GM21367 (cell line): Measurements from ENCODE around the gene PPP2R3A.
A peak's percentile ranks its signal among the peaks of the same experiment; 100 is the strongest.
"Not testable (repeated sequence)": the region's sequence is repeated elsewhere in the genome, so short reads cannot be mapped to it uniquely, and the experiment has no call there.

Source experiments
- ATAC-seq: cut with Tn5 transposase; IDR thresholded peaks from one replicate; pipeline ENCODE4 v1.9.1; 2021; ENCODE audit not compliant: unreplicated experiment

PPP2R3A gene, protein sequence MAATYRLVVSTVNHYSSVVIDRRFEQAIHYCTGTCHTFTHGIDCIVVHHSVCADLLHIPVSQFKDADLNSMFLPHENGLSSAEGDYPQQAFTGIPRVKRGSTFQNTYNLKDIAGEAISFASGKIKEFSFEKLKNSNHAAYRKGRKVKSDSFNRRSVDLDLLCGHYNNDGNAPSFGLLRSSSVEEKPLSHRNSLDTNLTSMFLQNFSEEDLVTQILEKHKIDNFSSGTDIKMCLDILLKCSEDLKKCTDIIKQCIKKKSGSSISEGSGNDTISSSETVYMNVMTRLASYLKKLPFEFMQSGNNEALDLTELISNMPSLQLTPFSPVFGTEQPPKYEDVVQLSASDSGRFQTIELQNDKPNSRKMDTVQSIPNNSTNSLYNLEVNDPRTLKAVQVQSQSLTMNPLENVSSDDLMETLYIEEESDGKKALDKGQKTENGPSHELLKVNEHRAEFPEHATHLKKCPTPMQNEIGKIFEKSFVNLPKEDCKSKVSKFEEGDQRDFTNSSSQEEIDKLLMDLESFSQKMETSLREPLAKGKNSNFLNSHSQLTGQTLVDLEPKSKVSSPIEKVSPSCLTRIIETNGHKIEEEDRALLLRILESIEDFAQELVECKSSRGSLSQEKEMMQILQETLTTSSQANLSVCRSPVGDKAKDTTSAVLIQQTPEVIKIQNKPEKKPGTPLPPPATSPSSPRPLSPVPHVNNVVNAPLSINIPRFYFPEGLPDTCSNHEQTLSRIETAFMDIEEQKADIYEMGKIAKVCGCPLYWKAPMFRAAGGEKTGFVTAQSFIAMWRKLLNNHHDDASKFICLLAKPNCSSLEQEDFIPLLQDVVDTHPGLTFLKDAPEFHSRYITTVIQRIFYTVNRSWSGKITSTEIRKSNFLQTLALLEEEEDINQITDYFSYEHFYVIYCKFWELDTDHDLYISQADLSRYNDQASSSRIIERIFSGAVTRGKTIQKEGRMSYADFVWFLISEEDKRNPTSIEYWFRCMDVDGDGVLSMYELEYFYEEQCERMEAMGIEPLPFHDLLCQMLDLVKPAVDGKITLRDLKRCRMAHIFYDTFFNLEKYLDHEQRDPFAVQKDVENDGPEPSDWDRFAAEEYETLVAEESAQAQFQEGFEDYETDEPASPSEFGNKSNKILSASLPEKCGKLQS (N-terminal part only)

GRCh38 chr3:135965506-135966270 lies at the start of gene PPP2R3A:
Gene PPP2R3A (plus strand): TSS chr3:135965728. CDS start chr3:136001499, 35,771 bp downstream.
- ATAC-seq = peak; percentile 77

GRCh38 chr3:135916310-135916709 lies 49.2 kb upstream of the PPP2R3A start:
- no peak for ATAC-seq

- no peak for ATAC-seq
These were observed 48.5 kb upstream of the PPP2R3A start for GRCh38 chr3:135917076-135917475.

DNA sequence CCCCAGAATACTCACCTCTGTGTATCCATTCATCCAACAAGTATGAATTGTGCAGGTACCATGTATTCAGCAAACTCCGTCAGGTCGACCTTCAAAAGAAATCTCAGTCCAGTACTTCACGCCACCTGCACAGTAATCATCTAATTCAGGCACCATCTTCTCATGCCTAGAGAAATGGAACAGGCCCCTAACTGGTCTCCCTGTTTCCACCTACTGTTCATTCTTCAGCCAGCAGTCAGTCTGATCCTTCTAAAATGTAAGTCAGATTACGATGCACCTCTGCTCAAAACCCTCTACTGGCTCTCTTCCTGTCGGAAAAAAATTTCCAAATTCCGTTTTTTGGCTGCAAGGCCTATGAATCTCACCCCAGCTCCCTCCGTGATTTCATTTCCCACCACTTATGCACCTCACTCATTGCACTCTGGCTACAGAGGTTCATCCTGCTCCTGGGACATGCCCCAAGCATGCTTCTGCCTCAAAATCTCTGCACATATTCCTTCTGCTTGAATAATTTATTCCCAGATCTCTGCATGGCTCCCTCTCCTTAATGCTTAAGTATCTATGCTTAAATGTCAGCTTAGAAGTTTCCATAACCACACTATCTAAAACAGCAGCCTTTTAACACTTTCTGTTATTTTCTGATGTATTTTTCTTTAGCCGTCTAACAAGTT lies 47.5 kb upstream of the PPP2R3A start:
- no peak for ATAC-seq

DNA sequence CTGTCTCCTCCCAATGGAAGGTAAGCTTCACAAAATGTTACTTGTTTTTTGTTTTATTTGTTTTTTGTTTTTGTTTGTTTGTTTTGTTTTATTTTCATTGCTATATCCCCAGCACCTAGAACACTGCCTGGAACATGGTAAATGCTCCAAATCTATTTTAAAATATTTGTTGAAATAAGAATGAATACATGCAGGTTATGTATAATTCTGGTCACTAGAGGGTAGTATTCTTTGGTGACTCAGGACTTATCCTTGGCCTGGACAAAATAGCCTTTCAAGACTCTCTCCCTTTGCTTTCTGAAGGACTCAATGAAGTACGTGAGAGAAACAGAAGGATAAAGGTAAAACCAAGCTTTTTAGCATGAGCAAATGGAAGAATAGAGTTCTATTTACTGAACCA lies 46.9 kb upstream of the PPP2R3A start:
- no peak for ATAC-seq

- no peak for ATAC-seq
These were observed 45.3 kb upstream of the PPP2R3A start for GRCh38 chr3:135920275-135920674.

DNA sequence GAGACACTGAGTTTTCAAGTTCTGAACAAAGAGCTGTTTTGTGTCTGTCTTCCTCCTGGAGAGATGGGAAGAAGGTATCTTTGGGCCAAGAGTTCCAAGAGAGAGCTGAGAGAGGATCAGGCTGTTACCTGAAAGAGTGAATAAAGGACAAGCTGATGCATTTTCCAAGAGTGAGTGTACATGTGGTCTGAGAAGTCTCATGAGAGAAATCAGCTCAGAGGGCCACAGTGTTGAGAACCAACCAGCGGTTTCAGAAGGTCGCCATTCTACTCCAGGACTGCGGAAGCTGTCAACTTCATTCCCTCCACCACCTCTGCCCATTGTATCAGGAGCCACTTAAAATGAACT lies 42.7 kb upstream of the PPP2R3A start:
- no peak for ATAC-seq

DNA sequence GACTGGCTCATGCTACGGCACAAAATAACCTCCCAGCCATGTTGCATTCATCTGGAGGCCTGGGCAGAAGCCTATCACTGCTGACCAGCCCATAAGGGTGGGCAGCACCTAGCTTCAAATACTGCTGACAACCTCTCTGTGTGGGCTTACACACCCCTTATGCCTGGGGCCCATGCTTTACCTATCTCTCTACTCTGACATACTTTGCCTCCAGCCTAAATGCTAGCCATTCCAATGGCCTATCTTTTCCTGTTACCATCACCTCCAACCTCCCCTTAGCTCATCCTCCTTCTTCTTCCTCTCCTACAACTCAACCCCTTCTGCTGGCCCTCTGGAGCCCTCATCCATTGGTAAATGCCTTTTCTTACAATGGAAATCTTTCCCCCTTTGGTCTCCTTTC lies 41.0 kb upstream of the PPP2R3A start:
- no peak for ATAC-seq

DNA sequence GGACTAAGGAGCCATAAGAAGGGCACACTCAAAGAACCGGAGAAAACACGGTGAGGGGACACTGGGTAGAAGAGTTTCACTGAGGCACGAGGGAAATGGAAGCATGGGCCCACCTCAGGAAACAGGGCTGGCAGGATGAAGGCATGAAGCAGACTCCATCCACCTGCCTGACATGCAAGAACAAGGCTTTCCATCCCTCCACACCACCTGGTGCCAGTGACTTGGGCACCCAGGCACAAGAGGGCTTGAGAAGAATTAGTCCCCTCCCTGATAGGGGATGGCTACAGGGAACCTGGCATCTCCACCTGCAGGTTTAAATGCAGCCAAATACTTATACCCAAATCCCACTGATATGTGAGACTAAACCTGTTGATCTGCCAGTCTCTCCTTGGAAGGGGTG lies 38.9 kb upstream of the PPP2R3A start:
- no peak for ATAC-seq

- no peak for ATAC-seq
These were observed 38.4 kb upstream of the PPP2R3A start for GRCh38 chr3:135927155-135927554.

GRCh38 chr3:135929670-135930069 lies 35.9 kb upstream of the PPP2R3A start:
- ATAC-seq = no peak

- ATAC-seq = no peak
These were observed 35.3 kb upstream of the PPP2R3A start for GRCh38 chr3:135930255-135930654.

DNA sequence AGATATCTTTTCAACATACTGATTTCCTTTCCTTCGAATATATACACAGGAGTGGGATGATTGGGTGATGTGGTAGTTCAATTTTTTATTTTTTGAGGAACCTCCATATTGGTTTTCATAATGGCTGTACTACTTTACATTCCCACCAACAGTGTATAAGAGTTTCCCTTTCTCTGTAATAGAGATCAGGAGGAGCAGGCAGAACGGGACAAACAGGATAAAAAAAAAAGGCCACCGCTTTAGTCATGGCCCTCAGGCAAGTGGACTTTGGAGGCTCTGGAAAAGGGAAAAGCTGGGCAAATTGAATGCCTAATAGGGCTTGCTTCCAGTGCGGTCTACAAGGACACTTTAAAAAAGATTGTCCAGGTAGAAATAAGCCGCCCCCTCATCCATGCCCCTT lies 30.4 kb upstream of the PPP2R3A start:
- not testable (repeated sequence) for ATAC-seq

GRCh38 chr3:135937766-135938165 lies 27.8 kb upstream of the PPP2R3A start:
- ATAC-seq = not testable (repeated sequence)

GRCh38 chr3:135944831-135945230 lies 20.7 kb upstream of the PPP2R3A start:
- no peak for ATAC-seq

- no peak for ATAC-seq
These were observed 14.6 kb upstream of the PPP2R3A start for GRCh38 chr3:135950941-135951340.

DNA sequence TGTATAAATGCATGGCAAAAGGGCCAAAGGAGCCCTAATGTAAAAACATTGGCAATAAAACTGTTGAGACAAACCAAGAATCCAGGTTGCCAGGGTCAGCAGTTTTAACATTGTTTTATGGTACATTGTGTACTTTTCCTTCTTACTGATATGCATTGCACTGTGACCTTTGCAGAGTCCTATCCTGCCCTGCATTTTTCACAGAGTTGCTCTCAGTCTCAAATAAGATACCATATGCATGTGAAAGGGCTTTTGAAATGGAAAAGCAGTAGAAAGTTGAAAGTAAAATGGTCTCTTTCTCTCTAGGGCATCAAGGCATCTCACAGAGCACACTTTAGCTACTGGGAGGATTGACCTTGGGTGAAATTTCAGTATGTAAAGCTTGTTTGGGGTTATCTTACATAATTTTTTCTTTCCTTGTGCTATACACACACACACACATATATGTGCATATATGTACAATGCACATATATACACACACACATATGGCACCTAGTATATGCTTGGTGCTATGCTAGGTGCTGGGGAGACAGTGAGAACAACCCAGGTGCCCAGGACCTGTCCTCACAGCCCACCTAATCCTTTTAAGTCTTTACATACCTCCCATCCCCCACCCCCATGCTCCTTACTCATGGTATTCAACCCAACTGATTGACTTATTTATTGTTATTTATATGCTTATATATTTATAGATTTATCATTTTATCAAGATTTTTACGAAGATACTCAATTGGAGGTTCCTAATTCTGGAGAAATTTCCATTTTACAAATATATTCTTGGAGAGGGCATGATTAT lies 1.2 kb upstream of the PPP2R3A start:
- no peak for ATAC-seq

DNA sequence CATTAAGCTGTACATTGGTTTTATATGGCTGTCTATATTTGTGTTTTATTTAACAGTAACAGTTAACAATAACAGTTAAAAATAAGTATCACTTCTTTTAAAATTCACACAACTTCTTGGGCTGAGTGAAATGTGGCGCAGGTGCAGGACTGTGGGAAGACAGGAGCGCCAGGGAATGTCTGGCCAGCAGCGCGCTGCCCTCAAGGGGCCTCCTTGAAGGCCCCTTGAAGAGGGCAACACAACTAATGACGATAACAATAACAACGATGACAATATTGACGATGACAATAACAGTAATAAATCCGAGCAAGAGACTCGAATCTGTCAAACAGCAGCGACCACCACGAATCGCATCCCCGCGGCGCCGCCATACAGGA lies 411 bp upstream of the PPP2R3A start:
- no peak for ATAC-seq

DNA sequence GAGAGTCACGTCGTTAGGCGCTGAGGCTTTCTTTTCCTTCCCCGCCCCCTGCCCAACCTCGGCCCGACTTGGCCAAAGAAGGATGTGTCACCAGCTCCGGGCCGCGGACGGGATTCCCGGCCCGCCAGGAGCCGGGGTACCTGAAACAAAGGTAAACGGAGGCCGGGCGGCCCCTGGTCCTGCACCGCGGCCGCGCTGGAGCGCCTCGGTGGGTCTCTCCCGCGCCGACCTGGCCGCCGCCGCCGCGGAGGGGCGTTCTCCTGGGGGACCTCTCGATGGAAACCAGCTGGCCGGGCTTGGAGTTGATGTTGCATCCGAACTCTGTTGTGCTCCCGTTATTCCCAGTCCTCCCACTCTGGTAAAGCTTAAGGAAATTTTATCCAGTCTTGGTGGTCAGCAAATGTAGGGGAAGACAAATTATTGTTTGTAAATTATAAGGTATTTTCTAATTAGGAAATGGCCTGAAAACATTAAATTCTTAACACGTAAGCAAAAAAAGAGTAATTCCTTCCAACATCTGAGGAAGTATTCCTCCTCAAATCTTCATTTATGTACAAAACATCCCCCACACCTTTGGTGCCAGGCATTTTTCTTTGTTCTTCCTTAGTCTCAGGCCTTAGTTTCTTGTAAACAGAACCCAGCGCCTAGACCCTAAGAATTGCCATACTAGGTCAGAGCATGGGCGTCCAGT lies 888 bp downstream of the PPP2R3A start:
- ATAC-seq = peak; percentile 9
